IMR-90 (cell line): ENCODE results near the gene FKBP14. TPM values are rescaled to one million over a fixed set of nuclear protein-coding genes. Genes with fewer than 3 reads are reported as not detected.

Experiments used
- ATAC-seq: fragments of 200-7000 bp; cut with Tn5 transposase; 2 replicates; pipeline ENCODE4 v1.9.1; 2020; ENCODE audit warnings: low read depth, mild to moderate bottlenecking, moderate library complexity
- BruUV-seq: library from RNA; stranded (reverse); fragments of 400-500 nt; replicated peaks from 2 replicates; lab custom pipeline; 2021; lab: Mats Ljungman, UMichigan
- CTCF ChIA-PET: fragments of 300-600 bp; formaldehyde crosslinking; extraction: SDS; loops from one replicate; lab custom pipeline; 2021; ENCODE audit warnings: antibody characterized with exemption; lab: Yijun Ruan, JAX
- POLR2A ChIA-PET: fragments of 300-600 bp; sonication (Branson Sonifier 250); formaldehyde crosslinking; loops from one replicate; lab custom pipeline; 2022; ENCODE audit warnings: antibody characterized with exemption; ENCODE audit not compliant: unreplicated experiment; lab: Charles Lee
- DNase-seq: peaks from one replicate; pipeline ENCODE4 v3.0.0; 2013
- H2AFZ ChIP-seq: replicated peaks from 2 replicates; pipeline ENCODE3; 2013; ENCODE audit warnings: low read length, mild to moderate bottlenecking; ENCODE audit not compliant: poor library complexity
- H2AK5ac ChIP-seq: 2 replicates; pipeline ENCODE4 v1.6.1; 2013; ENCODE audit warnings: low read depth, low read length, inconsistent platforms
- H2AK9ac ChIP-seq: replicated peaks from 2 replicates; pipeline ENCODE3; 2013; ENCODE audit warnings: mild to moderate bottlenecking, low read depth, low read length, moderate library complexity; ENCODE audit not compliant: poor library complexity
- H2BK120ac ChIP-seq: 2 replicates; pipeline ENCODE4 v1.6.1; 2013; ENCODE audit warnings: low read depth, low read length, inconsistent platforms
- H2BK15ac ChIP-seq: 3 replicates; pipeline ENCODE4 v1.6.1; 2013; ENCODE audit warnings: low read depth, low read length, inconsistent platforms
- H2BK20ac ChIP-seq: 2 replicates; pipeline ENCODE4 v1.6.1; 2013; ENCODE audit warnings: low read depth, mild to moderate bottlenecking, inconsistent platforms, low read length, moderate library complexity
- H2BK5ac ChIP-seq: 2 replicates; pipeline ENCODE4 v1.6.1; 2013; ENCODE audit warnings: mild to moderate bottlenecking, low read depth, low read length, inconsistent platforms; ENCODE audit not compliant: poor library complexity, severe bottlenecking
- H3K14ac ChIP-seq: replicated peaks from 2 replicates; pipeline ENCODE4 v1.6.1; 2013; ENCODE audit warnings: low read depth, low read length, inconsistent platforms
- H3K18ac ChIP-seq: 2 replicates; pipeline ENCODE4 v1.6.1; 2013; ENCODE audit warnings: low read depth, low read length, control low read depth
- H3K23ac ChIP-seq: 2 replicates; pipeline ENCODE4 v1.6.1; 2013; ENCODE audit warnings: low read depth, low read length, inconsistent platforms
- H3K27ac ChIP-seq: 2 replicates; pipeline ENCODE4 v1.5.1; 2013; ENCODE audit warnings: mild to moderate bottlenecking, control low read depth, low read length; ENCODE audit not compliant: insufficient read depth
- H3K27me3 ChIP-seq: 2 replicates; pipeline ENCODE4 v1.6.1; 2013; ENCODE audit warnings: low read length; ENCODE audit not compliant: control insufficient read depth, insufficient read depth
- H3K36me3 ChIP-seq: 2 replicates; pipeline ENCODE4 v1.6.1; 2013; ENCODE audit warnings: low read length, mixed read lengths; ENCODE audit not compliant: control insufficient read depth, insufficient read depth
- H3K4ac ChIP-seq: 2 replicates; pipeline ENCODE4 v1.6.1; 2013; ENCODE audit warnings: low read depth, low read length, inconsistent platforms
- H3K4me1 ChIP-seq: 2 replicates; pipeline ENCODE4 v1.6.1; 2013; ENCODE audit warnings: low read length, mixed read lengths; ENCODE audit not compliant: control insufficient read depth, insufficient read depth
- H3K4me2 ChIP-seq: 2 replicates; pipeline ENCODE4 v1.6.1; 2013; ENCODE audit warnings: low read depth, mild to moderate bottlenecking, control low read depth, low read length, moderate library complexity
- H3K4me3 ChIP-seq: 2 replicates; pipeline ENCODE4 v1.5.1; 2013; ENCODE audit warnings: low read depth, mild to moderate bottlenecking, control low read depth, low read length, moderate library complexity; ENCODE audit not compliant: insufficient read depth
- H3K56ac ChIP-seq: 2 replicates; pipeline ENCODE4 v1.6.1; 2013; ENCODE audit warnings: low read length, inconsistent platforms; ENCODE audit not compliant: insufficient read depth; ENCODE audit errors: extremely low read depth
- H3K79me1 ChIP-seq, 2 experiments: 2 replicates each; pipeline ENCODE4 v1.6.1; 2013; ENCODE audit warnings: low read length in 2 of 2, inconsistent platforms in 1 of 2, low read depth in 1 of 2
- H3K9ac ChIP-seq: 2 replicates; pipeline ENCODE4 v1.6.1; 2013; ENCODE audit warnings: low read depth, low read length, control low read depth
- H3K9me1 ChIP-seq: 2 replicates; pipeline ENCODE4 v1.6.1; 2013; ENCODE audit warnings: low read length, inconsistent platforms; ENCODE audit not compliant: insufficient read depth
- H3K9me3 ChIP-seq: 2 replicates; pipeline ENCODE4 v1.6.1; 2013; ENCODE audit warnings: low read length; ENCODE audit not compliant: control insufficient read depth, insufficient read depth
- H4K20me1 ChIP-seq: 2 replicates; pipeline ENCODE4 v1.6.1; 2013; ENCODE audit warnings: low read length, inconsistent platforms; ENCODE audit not compliant: insufficient read depth
- H4K5ac ChIP-seq: 2 replicates; pipeline ENCODE4 v1.6.1; 2013; ENCODE audit warnings: mild to moderate bottlenecking, low read depth, low read length, control low read depth
- H4K8ac ChIP-seq, 2 experiments: 2 replicates each; pipeline ENCODE4 v1.6.1; 2013; ENCODE audit warnings: low read depth in 2 of 2, low read length in 2 of 2, control low read depth in 1 of 2, inconsistent platforms in 1 of 2
- H4K91ac ChIP-seq: 2 replicates; pipeline ENCODE4 v1.6.1; 2013; ENCODE audit warnings: low read depth, low read length, inconsistent platforms; ENCODE audit not compliant: insufficient read depth
- CEBPB ChIP-seq: IDR thresholded peaks from 2 replicates; pipeline ENCODE4 v1.6.1; 2012; ENCODE audit warnings: low read depth, low read length, improper control_type of control experiment
- CTCF ChIP-seq: conservative IDR thresholded peaks from 2 replicates; pipeline ENCODE4 v1.5.1; 2012; ENCODE audit warnings: mild to moderate bottlenecking, low read depth, low read length, improper control_type of control experiment
- RFX5 ChIP-seq: IDR thresholded peaks from 2 replicates; pipeline ENCODE4 v1.8.0; 2012; ENCODE audit warnings: low read depth, mild to moderate bottlenecking, low read length, moderate library complexity
- WGBS, 2 experiments: methylation state at CpG; one replicate each; pipeline versions ENCODE4 v1.1.5 to v1.1.7; 2013; ENCODE audit warnings: missing lambda C conversion rate in 2 of 2; ENCODE audit not compliant: insufficient read length in 1 of 2; ENCODE audit errors: extremely low coverage in 2 of 2; 5-methylcytosine and 5-hydroxymethylcytosine counted together
- dilution Hi-C: fragments of 300-500 bp; cut with HindIII; formaldehyde crosslinking; loops from one replicate; pipeline ENCODE4 v1.14.3; 2018; ENCODE audit warnings: low sequenced_read_pairs; ENCODE audit not compliant: unreplicated experiment
- in situ Hi-C: fragments of 300-500 bp; cut with MboI; formaldehyde crosslinking; loops from 3 replicates; pipeline ENCODE4 v1.14.3; 2019; ENCODE audit warnings: low sequenced_read_pairs, inconsistent platforms, mixed read lengths
- intact Hi-C: fragments of 100-400 bp; cut with micrococcal nuclease; formaldehyde crosslinking; loops from 2 replicates; pipeline ENCODE4 v1.10.0; 2022
- polyA plus RNA-seq, 3 experiments: library from polyadenylated mRNA; depleted of rRNA; stranded (reverse); fragments of >200 nt; gene quantifications; 2 replicates each; pipeline ENCODE4 v1.2.3, GENCODE V29; 2012; ENCODE audit warnings: low replicate concordance in 1 of 3
- total RNA-seq: library from RNA; depleted of rRNA; stranded (reverse); fragments of >200 nt; gene quantifications from 2 replicates; pipeline ENCODE4 v1.2.3, GENCODE V29; 2012

Gene FKBP14
- total and polyA plus RNA-seq, 2 of the 4 experiments (the other 2 are of a cell fraction): 26.3 to 27.1 TPM

GRCh38 chr7:30020535-30020934, 6.0 kb downstream of the FKBP14 start:
- Histone ChIP-seq H3K14ac (no peak overlapping the region), H2BK20ac (no peak overlapping the region), H2BK5ac (no peak overlapping the region), H3K4me1 (no peaks in the 10 kb centered on the region; the same call in 1 of the 2 replicates), H4K5ac (no peak overlapping the region), H3K4ac (no peak overlapping the region), H3K4me2 (peak overlapping the region; percentile 35; the same call in 1 of the 2 replicates), H4K20me1 (peaks cover 4% of the 10 kb centered on the region; the same call in 1 of the 2 replicates), H3K56ac (no peak overlapping the region), H2BK15ac (no peak overlapping the region), H2BK120ac (no peak overlapping the region), H3K23ac (no peak overlapping the region), H3K9me3 (no peaks in the 10 kb centered on the region), H3K4me3 (no peak overlapping the region), H3K27me3 (no peaks in the 10 kb centered on the region), H3K9ac (no peak overlapping the region), H2AK5ac (no peak overlapping the region), H3K79me1 (peaks cover 17 to 32% of the 10 kb centered on the region in 2 experiments), H3K27ac (no peak overlapping the region), H4K91ac (no peak overlapping the region), H3K9me1 (peaks cover 7% of the 10 kb centered on the region), H2AK9ac (no peak overlapping the region), H3K18ac (no peak overlapping the region), H3K36me3 (peaks cover 6% of the 10 kb centered on the region), H4K8ac (no peak overlapping the region), H2AFZ (no peak overlapping the region)
- no peak for TF ChIP-seq CEBPB
- TF ChIP-seq RFX5: no peak
- TF ChIP-seq CTCF: no peak
- in situ Hi-C loops: no loop called here
- DNase-seq (no peak), ATAC-seq (no peak)
- ChIA-PET CTCF (no interaction called here), POLR2A (no interaction called here)
- intact Hi-C loops: no loop called here
- no TSS peak for BruUV-seq
- dilution Hi-C loops: no loop called here
- WGBS, 2 experiments: no CpG with 5 or more reads among the region's 1 CpG
